ENCODE data around the gene SLC6A11. TPM values are rescaled to one million over a fixed set of nuclear protein-coding genes. Genes with fewer than 3 reads are reported as not detected.

Gene SLC6A11
- total and polyA plus RNA-seq, 2 of the 8 experiments (the other 6 are each of a cell fraction or from before 2014, with no cell fraction given), result 0.78 to 1.5 TPM

- TF ChIP-seq CHD7 (IDR thresholded peaks at IDR 0.05; ENCODE audit: insufficient replicate concordance, low read length) (no peak), CTCF (IDR thresholded peaks at IDR 0.05; ENCODE audit: control extremely low read depth in 1 of 3, insufficient read depth in 1 of 3, low read depth in 1 of 3, low read length in 3 of 3) (no peak), TEAD4 (IDR thresholded peaks at IDR 0.05; ENCODE audit: low read depth, low read length) (no peak), HDAC2 (IDR thresholded peaks at IDR 0.05; ENCODE audit: borderline replicate concordance in 1 of 2, low read depth in 2 of 2, low read length in 2 of 2) (no peak), RNF2 (IDR thresholded peaks at IDR 0.05; ENCODE audit: borderline replicate concordance, low read depth, low read length, missing control alignments, poor library complexity, severe bottlenecking) (no peak), TAF1 (IDR thresholded peaks at IDR 0.05; ENCODE audit: low read depth, low read length) (no peak), YY1 (IDR thresholded peaks at IDR 0.05; ENCODE audit: low read depth, low read length) (no peak), RFX5 (IDR thresholded peaks at IDR 0.05; ENCODE audit: borderline replicate concordance, low read depth, low read length) (no peak), CEBPB (IDR thresholded peaks at IDR 0.05; ENCODE audit: low read depth, low read length) (no peak)
Observed at GRCh38 chr3:10910367-10910766, 94.3 kb downstream of the SLC6A11 start (continued).

Measured in H1 (cell line).